Uterus (tissue), 2 donors: ENCODE results near the gene CCHCR1.
A peak's percentile ranks its signal among the peaks of the same experiment; 100 is the strongest.
"Not testable (repeated sequence)": the region's sequence is repeated elsewhere in the genome, so short reads cannot be mapped to it uniquely, and the experiment has no call there.

Experiments used
- CTCF ChIP-seq, 4 experiments: fragments of 200-600 bp in 2 of 4; fragments of 450-650 bp in 2 of 4; sonication (generic) in 2 of 4; IDR thresholded peaks; one replicate each; pipeline ENCODE4 v1.5.1; 2016 to 2019; ENCODE audit warnings: antibody characterized with exemption in 4 of 4, mild to moderate bottlenecking in 2 of 4, moderate library complexity in 1 of 4
- POLR2A ChIP-seq, 2 donors: fragments of 450-650 bp; IDR thresholded peaks; one replicate each; pipeline ENCODE4 v1.6.1; 2016; ENCODE audit warnings: antibody characterized with exemption in 2 of 2, mild to moderate bottlenecking in 1 of 2, moderate library complexity in 1 of 2

DNA sequence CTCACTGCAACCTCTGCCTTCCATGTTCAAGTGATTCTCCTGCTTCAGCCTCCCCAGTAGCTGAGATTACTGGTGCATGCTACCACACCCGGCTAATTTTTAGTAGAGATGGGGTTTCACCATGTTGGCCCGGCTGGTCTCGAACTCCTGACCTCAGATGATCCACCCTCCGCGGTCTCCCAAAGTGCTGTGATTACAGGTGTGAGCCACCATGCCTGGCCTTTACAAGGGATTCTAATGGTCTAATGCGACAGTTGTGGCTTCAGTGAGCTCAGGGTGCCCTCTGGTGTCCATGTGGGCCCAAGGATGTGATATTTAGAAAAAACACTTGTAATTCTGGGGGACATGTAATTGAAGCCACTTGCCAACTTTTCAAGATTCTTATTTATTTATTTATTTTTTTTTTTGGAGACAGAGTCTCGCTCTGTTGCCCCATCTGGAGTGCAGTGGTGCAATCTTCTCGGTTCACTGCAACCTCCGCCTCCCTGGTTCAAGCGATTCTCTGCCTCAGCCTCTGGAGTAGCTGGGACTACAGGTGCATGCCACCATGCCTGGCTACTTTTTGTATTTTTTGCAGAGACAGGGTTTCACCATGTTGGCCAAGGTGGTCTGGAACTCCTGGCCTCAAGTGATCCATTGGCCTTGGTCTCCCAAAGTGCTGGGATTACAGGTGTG lies 35.0 kb upstream of the CCHCR1 start:
- peak; percentile 32 to 71 (median 57) for TF ChIP-seq CTCF (IDR thresholded peaks at IDR 0.05)
- not testable (repeated sequence) for TF ChIP-seq POLR2A (IDR thresholded peaks at IDR 0.05)
